ENCODE results near the gene ZNF418.

DNA sequence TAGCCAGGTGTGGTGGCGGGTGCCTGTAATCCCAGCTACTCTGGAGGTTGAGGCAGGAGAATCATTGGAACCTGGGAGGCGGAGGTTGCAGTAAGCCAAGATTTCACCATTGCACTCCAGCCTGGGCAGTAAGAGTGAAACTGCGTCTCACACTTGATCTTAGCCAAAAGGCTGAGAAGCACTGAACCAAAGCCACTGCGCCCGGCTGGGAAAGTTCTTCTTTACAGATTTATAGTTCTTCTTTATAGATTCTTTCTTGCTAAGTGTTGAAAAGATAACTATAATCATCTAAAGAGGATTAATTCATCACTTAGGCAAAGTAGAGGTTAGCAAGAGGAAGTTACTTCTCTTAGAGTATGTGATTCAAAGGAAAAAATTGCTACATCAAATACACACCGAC is 29.9 kb downstream of the ZNF418 start:
- TF ChIP-seq POLR2AphosphoS5 (IDR thresholded peaks at IDR 0.05; ENCODE audit: low read depth, low read length), result no peak
- no peak for TF ChIP-seq DNMT1 (CRISPR knock-in tag; IDR thresholded peaks at IDR 0.05)
- no peak for TF ChIP-seq SOX6 (IDR thresholded peaks at IDR 0.05)
- TF ChIP-seq SOX6 (CRISPR knock-in tag; IDR thresholded peaks at IDR 0.05), result no peak

All from HepG2 (cell line).